Vagina (tissue), 2 donors: ENCODE measurements around the gene HIF1A.

Experiments
- POLR2A ChIP-seq, 2 donors: fragments of 450-650 bp; IDR thresholded peaks; one replicate each; pipeline ENCODE4 v1.6.1; 2017; ENCODE audit warnings: antibody characterized with exemption in 2 of 2, mild to moderate bottlenecking in 2 of 2, moderate library complexity in 2 of 2
- POLR2AphosphoS5 ChIP-seq, 2 donors: sonication (generic); formaldehyde crosslinking; IDR thresholded peaks; one replicate each; pipeline ENCODE4 v1.9.0; 2017; ENCODE audit warnings: antibody characterized with exemption in 2 of 2, mild to moderate bottlenecking in 2 of 2, low read depth in 1 of 2; ENCODE audit not compliant: insufficient read depth in 1 of 2
- TF ChIP-seq, protein P1 (sequence below), 3 experiments: fragments of 450-650 bp in 2 of 3; fragments of 200-600 bp in 1 of 3; sonication (generic) in 1 of 3; IDR thresholded peaks; one replicate each; pipeline ENCODE4 v1.5.1; 2017 to 2019; ENCODE audit warnings: antibody characterized with exemption in 3 of 3, mild to moderate bottlenecking in 2 of 3, moderate library complexity in 2 of 3

DNA sequence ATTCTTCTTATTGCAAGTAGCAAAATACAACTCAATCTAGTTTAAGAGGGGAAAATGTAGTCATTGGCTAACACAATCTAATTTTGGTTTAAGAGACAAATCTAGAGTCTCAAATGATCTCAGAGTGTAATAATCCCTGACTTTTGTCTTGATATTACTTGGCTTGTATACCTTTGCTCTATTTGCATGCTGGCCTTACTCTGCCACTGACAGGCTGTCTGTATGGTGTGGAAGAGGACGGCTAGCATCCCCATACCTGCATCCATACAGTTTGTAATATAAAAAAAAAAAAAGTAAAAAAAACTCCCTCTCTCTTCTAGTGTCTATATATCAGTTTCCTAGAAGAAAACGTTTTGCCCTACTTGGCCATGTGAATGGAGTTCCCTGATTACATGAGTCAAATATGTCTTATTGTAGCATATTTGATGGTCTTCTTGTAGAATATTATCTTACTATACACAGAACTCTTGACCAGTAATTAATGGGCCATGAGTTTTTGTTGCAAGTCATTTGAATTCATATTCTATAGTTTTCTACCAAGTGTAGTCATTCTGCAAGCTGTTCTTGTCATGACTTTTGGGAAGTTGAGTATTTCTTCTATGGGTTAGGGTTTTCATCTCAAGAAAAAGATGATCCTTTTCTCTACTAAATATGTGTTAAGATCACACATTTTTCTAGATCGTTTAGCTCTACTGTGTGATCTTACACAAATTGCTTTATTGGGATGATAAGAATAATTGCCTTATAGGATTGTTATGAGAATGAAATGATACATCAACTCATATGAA lies 8.2 kb downstream of the HIF1A start:
- TF ChIP-seq, protein P1, sequence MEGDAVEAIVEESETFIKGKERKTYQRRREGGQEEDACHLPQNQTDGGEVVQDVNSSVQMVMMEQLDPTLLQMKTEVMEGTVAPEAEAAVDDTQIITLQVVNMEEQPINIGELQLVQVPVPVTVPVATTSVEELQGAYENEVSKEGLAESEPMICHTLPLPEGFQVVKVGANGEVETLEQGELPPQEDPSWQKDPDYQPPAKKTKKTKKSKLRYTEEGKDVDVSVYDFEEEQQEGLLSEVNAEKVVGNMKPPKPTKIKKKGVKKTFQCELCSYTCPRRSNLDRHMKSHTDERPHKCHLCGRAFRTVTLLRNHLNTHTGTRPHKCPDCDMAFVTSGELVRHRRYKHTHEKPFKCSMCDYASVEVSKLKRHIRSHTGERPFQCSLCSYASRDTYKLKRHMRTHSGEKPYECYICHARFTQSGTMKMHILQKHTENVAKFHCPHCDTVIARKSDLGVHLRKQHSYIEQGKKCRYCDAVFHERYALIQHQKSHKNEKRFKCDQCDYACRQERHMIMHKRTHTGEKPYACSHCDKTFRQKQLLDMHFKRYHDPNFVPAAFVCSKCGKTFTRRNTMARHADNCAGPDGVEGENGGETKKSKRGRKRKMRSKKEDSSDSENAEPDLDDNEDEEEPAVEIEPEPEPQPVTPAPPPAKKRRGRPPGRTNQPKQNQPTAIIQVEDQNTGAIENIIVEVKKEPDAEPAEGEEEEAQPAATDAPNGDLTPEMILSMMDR (IDR thresholded peaks at IDR 0.05), result no peak
- no peak for TF ChIP-seq POLR2AphosphoS5 (IDR thresholded peaks at IDR 0.05; ENCODE audit: insufficient read depth in 1 of 2, low read depth in 1 of 2)
- TF ChIP-seq POLR2A (IDR thresholded peaks at IDR 0.05), result no peak
